Liver (tissue), 9 donors: ENCODE data around the gene SCLY. TPM values are rescaled to one million over a fixed set of nuclear protein-coding genes. Genes with fewer than 3 reads are reported as not detected.

Experiments used
- DNase-seq: peaks from one replicate; pipeline ENCODE4 v3.0.0-alpha.2; 2017; ENCODE audit warnings: low spot score
- H3K27ac ChIP-seq, 2 donors: one replicate each; pipeline ENCODE4 v1.7.0; 2013; ENCODE audit warnings: inconsistent platforms in 2 of 2, low read length in 2 of 2, control low read depth in 1 of 2, low read depth in 1 of 2, mild to moderate bottlenecking in 1 of 2
- H3K27me3 ChIP-seq, 4 donors: one replicate each; pipeline versions ENCODE4 v1.6.1 to v1.7.0; 2013; ENCODE audit warnings: low read length in 3 of 4, inconsistent platforms in 1 of 4, mild to moderate bottlenecking in 1 of 4, moderate library complexity in 1 of 4; ENCODE audit not compliant: control insufficient read depth in 4 of 4, insufficient read depth in 4 of 4
- H3K36me3 ChIP-seq, 4 donors: one replicate each; pipeline versions ENCODE4 v1.6.1 to v1.7.0; 2013; ENCODE audit warnings: low read length in 3 of 4, mild to moderate bottlenecking in 3 of 4, low read depth in 1 of 4, moderate library complexity in 1 of 4; ENCODE audit not compliant: control insufficient read depth in 4 of 4, insufficient read depth in 3 of 4
- H3K4me1 ChIP-seq, 4 donors: one replicate each; pipeline versions ENCODE4 v1.6.1 to v1.7.0; 2013; ENCODE audit warnings: low read length in 3 of 4, mild to moderate bottlenecking in 3 of 4, moderate library complexity in 1 of 4; ENCODE audit not compliant: control insufficient read depth in 4 of 4, insufficient read depth in 4 of 4
- H3K4me3 ChIP-seq, 3 donors: one replicate each; pipeline versions ENCODE4 v1.6.1 to v1.7.0; 2013; ENCODE audit warnings: low read length in 3 of 3, control low read depth in 1 of 3, low read depth in 1 of 3, mild to moderate bottlenecking in 1 of 3
- H3K9ac ChIP-seq, 2 donors: one replicate each; pipeline ENCODE4 v1.7.0; 2013; ENCODE audit warnings: low read length in 2 of 2, mild to moderate bottlenecking in 2 of 2, moderate library complexity in 2 of 2, control low read depth in 1 of 2, low read depth in 1 of 2
- H3K9me3 ChIP-seq, 4 donors: one replicate each; pipeline versions ENCODE4 v1.6.1 to v1.7.0; 2013; ENCODE audit warnings: low read length in 3 of 4; ENCODE audit not compliant: control insufficient read depth in 4 of 4
- EGR1 ChIP-seq, 2 donors: IDR thresholded peaks; 2 replicates each; pipeline ENCODE4 v1.6.1; 2016 to 2018; ENCODE audit warnings: antibody characterized with exemption in 2 of 2, low read depth in 2 of 2
- FOXA1 ChIP-seq: IDR thresholded peaks from 2 replicates; pipeline ENCODE4 v1.6.1; 2016; ENCODE audit warnings: antibody characterized with exemption
- FOXA2 ChIP-seq: IDR thresholded peaks from 2 replicates; pipeline ENCODE4 v1.6.1; 2016; ENCODE audit warnings: antibody characterized with exemption
- GABPA ChIP-seq, 2 donors: IDR thresholded peaks in 1 of 2; conservative IDR thresholded peaks in 1 of 2; 2 replicates each; pipeline ENCODE4 v1.6.1; 2016; ENCODE audit warnings: antibody characterized with exemption in 2 of 2, mild to moderate bottlenecking in 1 of 2, moderate library complexity in 1 of 2
- HNF4A ChIP-seq, 2 donors: conservative IDR thresholded peaks; 2 replicates each; pipeline ENCODE4 v1.6.1; 2016; ENCODE audit warnings: antibody characterized with exemption in 2 of 2, mild to moderate bottlenecking in 2 of 2
- HNF4G ChIP-seq: IDR thresholded peaks from 2 replicates; pipeline ENCODE4 v1.6.1; 2016; ENCODE audit warnings: antibody characterized with exemption
- JUND ChIP-seq, 2 donors: IDR thresholded peaks; 2 replicates each; pipeline ENCODE4 v1.6.1; 2016; ENCODE audit warnings: antibody characterized with exemption in 2 of 2
- NR2F2 ChIP-seq: IDR thresholded peaks from 2 replicates; pipeline ENCODE4 v1.6.1; 2016; ENCODE audit warnings: antibody characterized with exemption
- RAD21 ChIP-seq, 2 donors: IDR thresholded peaks; 2 replicates each; pipeline ENCODE4 v1.6.1; 2016; ENCODE audit warnings: antibody characterized with exemption in 2 of 2, mild to moderate bottlenecking in 2 of 2
- RXRA ChIP-seq, 2 donors: IDR thresholded peaks; 2 replicates each; pipeline ENCODE4 v1.6.1; 2017 to 2018; ENCODE audit warnings: antibody characterized with exemption in 2 of 2, mild to moderate bottlenecking in 1 of 2
- TAF1 ChIP-seq: conservative IDR thresholded peaks from 2 replicates; pipeline ENCODE4 v1.6.1; 2016; ENCODE audit warnings: antibody characterized with exemption, mild to moderate bottlenecking
- YY1 ChIP-seq: IDR thresholded peaks from 2 replicates; pipeline ENCODE4 v1.6.1; 2016; ENCODE audit warnings: antibody characterized with exemption, mild to moderate bottlenecking
- WGBS: extraction: QIAGEN DNeasy Blood & Tissue Kit; methylation state at CpG from one replicate; pipeline ENCODE4 v1.1.7; 2013; 5-methylcytosine and 5-hydroxymethylcytosine counted together
- polyA plus RNA-seq, 2 donors: library from polyadenylated mRNA; stranded (reverse) in 1 of 2; unstranded in 1 of 2; fragments of 200-250 nt in 1 of 2; fragments of >200 nt in 1 of 2; fragmentation: Nextera tagmentation in 1 of 2; extraction: Ambion mirVana in 1 of 2; gene quantifications; one replicate each; pipeline versions ENCODE4 v1.2.1 to v1.2.3, GENCODE V29; 2013 to 2015
- total RNA-seq, 2 donors: library from RNA; depleted of rRNA; stranded (reverse); fragments of >200 nt; gene quantifications; one replicate each; pipeline ENCODE4 v1.2.3, GENCODE V29; 2014
- TF ChIP-seq, protein P1 (sequence below): IDR thresholded peaks from 2 replicates; pipeline ENCODE4 v1.6.1; 2016; ENCODE audit warnings: antibody characterized with exemption, mild to moderate bottlenecking
- TF ChIP-seq, protein P2 (sequence below): IDR thresholded peaks from 2 replicates; pipeline ENCODE4 v1.6.1; 2016; ENCODE audit warnings: antibody characterized with exemption
- TF ChIP-seq, protein P3 (sequence below): IDR thresholded peaks from 2 replicates; pipeline ENCODE4 v1.6.1; 2016; ENCODE audit warnings: antibody characterized with exemption
- TF ChIP-seq, protein P4 (sequence below): fragments of 150-350 bp; IDR thresholded peaks from 2 replicates; pipeline ENCODE4 v1.5.1; 2017; ENCODE audit warnings: improper control_type of control experiment, low read depth, low read length; ENCODE audit not compliant: missing input control
- donor health status: healthy.
- donor health status: healthy.
- donor health status: healthy.
- donor health status: healthy.
- donor health status: healthy.

The SCLY gene
- total and polyA plus RNA-seq, 4 donors: 21.6 to 39.2 (median 25.0) TPM

DNA sequence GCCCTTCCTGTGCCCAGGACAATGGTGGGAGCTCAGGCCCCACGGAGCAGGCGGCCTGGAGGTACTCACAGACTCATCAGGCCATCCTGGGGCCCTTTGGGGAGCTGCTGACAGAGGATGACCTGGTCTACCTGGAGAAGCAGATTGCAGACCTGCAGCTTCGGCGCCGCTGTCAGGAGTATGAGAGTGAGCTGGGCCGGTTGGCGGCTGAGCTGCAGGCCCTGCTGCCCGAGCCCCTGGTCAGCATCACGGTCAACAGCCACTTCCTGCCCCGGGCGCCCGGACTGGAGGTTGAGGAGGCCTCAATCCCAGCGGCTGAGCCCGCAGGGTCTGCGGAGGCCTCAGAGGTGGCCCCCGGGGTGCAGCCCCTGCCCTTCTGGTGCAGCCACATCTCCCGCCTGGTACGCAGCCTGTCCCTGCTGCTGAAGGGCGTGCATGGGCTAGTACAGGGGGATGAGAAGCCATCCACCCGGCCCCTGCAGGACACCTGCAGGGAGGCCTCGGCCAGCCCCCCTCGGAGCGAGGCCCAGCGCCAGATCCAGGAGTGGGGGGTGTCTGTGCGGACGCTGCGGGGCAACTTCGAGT is 69.4 kb downstream of the SCLY start (continued):
- TF ChIP-seq, protein P1, sequence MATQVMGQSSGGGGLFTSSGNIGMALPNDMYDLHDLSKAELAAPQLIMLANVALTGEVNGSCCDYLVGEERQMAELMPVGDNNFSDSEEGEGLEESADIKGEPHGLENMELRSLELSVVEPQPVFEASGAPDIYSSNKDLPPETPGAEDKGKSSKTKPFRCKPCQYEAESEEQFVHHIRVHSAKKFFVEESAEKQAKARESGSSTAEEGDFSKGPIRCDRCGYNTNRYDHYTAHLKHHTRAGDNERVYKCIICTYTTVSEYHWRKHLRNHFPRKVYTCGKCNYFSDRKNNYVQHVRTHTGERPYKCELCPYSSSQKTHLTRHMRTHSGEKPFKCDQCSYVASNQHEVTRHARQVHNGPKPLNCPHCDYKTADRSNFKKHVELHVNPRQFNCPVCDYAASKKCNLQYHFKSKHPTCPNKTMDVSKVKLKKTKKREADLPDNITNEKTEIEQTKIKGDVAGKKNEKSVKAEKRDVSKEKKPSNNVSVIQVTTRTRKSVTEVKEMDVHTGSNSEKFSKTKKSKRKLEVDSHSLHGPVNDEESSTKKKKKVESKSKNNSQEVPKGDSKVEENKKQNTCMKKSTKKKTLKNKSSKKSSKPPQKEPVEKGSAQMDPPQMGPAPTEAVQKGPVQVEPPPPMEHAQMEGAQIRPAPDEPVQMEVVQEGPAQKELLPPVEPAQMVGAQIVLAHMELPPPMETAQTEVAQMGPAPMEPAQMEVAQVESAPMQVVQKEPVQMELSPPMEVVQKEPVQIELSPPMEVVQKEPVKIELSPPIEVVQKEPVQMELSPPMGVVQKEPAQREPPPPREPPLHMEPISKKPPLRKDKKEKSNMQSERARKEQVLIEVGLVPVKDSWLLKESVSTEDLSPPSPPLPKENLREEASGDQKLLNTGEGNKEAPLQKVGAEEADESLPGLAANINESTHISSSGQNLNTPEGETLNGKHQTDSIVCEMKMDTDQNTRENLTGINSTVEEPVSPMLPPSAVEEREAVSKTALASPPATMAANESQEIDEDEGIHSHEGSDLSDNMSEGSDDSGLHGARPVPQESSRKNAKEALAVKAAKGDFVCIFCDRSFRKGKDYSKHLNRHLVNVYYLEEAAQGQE: no peak
- no peak for TF ChIP-seq EGR1 (IDR thresholded peaks at IDR 0.05; ENCODE audit: low read depth in 2 of 2)

DNA sequence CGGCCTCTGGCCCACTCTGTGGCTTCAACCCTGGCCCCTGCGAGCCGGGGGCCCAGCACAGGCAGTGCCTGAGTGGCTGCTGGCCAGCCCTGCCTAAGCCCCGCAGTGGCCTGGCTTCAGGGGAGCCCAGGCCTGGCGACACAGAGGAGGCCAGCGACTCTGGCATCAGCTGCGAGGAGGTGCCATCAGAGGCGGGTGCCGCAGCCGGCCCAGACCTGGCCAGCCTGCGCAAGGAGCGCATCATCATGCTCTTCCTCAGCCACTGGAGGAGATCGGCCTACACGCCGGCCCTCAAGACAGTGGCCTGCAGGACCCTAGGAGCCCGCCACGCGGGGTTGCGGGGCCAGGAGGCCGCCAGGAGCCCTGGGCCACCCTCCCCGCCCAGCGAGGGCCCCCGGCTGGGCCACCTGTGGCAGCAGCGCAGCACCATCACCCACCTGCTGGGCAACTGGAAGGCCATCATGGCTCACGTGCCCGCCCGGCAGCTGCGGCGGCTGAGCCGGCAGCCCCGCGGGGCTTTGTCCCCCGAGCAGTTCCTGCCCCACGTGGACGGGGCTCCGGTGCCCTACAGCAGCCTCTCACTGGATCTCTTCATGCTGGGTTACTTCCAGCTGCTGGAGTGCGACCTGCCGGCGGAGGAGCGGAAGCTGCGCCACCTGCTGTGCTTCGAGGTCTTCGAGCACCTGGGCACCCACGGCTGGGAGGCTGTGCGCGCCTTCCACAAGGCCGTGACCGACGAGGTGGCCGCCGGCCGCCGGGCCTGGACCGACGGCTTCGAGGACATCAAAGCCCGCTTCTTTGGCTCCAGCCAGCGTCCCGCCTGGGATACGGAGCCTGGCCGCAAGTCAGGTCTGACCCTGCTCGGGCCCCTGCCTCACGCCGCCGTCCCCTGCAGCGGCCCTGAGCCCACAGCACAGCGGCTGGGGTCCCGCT is 70.2 kb downstream of the SCLY start:
- WGBS: 93% methylated on average over 68 of the region's 68 CpGs
- H3K36me3 ChIP-seq: no peaks in the 10 kb centered on the region
- H3K9ac ChIP-seq: no peak overlapping the region
- H3K27ac ChIP-seq: no peak overlapping the region
- no peaks in the 10 kb centered on the region for H3K27me3 ChIP-seq
- H3K4me1 ChIP-seq: no peaks in the 10 kb centered on the region
- DNase-seq: no peak
- no peak overlapping the region for H3K4me3 ChIP-seq
- TF ChIP-seq HNF4A (conservative IDR thresholded peaks at IDR 0.05) (no peak), EGR1 (IDR thresholded peaks at IDR 0.05; ENCODE audit: low read depth in 2 of 2) (no peak), RXRA (IDR thresholded peaks at IDR 0.05) (no peak)
- TF ChIP-seq, protein P2, sequence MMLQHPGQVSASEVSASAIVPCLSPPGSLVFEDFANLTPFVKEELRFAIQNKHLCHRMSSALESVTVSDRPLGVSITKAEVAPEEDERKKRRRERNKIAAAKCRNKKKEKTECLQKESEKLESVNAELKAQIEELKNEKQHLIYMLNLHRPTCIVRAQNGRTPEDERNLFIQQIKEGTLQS: no peak
- H3K9me3 ChIP-seq: no peaks in the 10 kb centered on the region

DNA sequence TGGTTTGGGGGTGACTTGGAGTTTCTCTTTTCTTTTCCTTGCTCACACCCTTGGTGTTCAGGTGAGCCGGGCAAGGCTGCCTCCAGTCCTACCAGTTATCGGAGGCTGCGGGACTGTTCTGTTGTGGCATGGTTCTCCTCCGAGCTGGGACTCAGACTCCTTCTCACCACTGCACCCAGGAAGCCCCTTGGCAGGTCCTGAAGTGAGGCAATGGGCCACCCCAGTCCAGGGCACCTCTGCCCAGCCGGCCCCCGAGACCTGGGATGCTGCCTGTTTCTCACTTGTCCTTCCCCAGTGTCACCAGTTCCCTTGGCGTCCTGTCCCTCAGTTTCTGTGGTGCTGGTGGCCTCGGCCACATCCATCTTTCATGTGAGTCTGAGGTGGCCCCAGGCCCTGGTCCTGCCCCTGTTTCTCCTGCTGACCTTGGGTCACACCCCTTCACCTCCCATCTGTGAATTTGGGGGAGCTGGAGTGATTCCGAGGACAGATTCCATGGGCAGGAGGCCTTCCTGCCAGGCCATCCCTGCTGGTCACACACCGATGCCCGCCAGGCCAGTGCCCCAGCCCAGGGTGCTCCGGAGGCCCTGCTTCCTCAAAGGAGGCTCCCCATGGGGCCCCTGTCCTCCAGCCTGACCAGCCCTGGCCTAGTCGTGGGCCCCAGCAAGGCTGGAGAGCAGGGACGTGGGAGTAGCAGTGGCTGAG is 71.1 kb downstream of the SCLY start:
- no peaks in the 10 kb centered on the region for H3K9me3 ChIP-seq
- no peaks in the 10 kb centered on the region for H3K36me3 ChIP-seq
- no peak overlapping the region for H3K9ac ChIP-seq
- DNase-seq: no peak
- H3K27ac ChIP-seq: no peak overlapping the region
- H3K4me3 ChIP-seq: no peak overlapping the region
- H3K27me3 ChIP-seq: no peaks in the 10 kb centered on the region
- 95% methylated on average over 14 of the region's 14 CpGs for WGBS
- H3K4me1 ChIP-seq: peaks cover 0 to 2% (median 1%) of the 10 kb centered on the region in 4 donors
- TF ChIP-seq, protein P3, sequence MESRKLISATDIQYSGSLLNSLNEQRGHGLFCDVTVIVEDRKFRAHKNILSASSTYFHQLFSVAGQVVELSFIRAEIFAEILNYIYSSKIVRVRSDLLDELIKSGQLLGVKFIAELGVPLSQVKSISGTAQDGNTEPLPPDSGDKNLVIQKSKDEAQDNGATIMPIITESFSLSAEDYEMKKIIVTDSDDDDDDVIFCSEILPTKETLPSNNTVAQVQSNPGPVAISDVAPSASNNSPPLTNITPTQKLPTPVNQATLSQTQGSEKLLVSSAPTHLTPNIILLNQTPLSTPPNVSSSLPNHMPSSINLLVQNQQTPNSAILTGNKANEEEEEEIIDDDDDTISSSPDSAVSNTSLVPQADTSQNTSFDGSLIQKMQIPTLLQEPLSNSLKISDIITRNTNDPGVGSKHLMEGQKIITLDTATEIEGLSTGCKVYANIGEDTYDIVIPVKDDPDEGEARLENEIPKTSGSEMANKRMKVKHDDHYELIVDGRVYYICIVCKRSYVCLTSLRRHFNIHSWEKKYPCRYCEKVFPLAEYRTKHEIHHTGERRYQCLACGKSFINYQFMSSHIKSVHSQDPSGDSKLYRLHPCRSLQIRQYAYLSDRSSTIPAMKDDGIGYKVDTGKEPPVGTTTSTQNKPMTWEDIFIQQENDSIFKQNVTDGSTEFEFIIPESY: no peak
- no peak for TF ChIP-seq FOXA1
- TF ChIP-seq, protein P2: no peak
- no peak for TF ChIP-seq JUND (IDR thresholded peaks at IDR 0.05)
- TF ChIP-seq TAF1: no peak
- TF ChIP-seq FOXA2: no peak
- TF ChIP-seq, protein P4, sequence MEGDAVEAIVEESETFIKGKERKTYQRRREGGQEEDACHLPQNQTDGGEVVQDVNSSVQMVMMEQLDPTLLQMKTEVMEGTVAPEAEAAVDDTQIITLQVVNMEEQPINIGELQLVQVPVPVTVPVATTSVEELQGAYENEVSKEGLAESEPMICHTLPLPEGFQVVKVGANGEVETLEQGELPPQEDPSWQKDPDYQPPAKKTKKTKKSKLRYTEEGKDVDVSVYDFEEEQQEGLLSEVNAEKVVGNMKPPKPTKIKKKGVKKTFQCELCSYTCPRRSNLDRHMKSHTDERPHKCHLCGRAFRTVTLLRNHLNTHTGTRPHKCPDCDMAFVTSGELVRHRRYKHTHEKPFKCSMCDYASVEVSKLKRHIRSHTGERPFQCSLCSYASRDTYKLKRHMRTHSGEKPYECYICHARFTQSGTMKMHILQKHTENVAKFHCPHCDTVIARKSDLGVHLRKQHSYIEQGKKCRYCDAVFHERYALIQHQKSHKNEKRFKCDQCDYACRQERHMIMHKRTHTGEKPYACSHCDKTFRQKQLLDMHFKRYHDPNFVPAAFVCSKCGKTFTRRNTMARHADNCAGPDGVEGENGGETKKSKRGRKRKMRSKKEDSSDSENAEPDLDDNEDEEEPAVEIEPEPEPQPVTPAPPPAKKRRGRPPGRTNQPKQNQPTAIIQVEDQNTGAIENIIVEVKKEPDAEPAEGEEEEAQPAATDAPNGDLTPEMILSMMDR: no peak
- TF ChIP-seq HNF4G: no peak
- no peak for TF ChIP-seq YY1
- no peak for TF ChIP-seq RAD21 (IDR thresholded peaks at IDR 0.05)
- TF ChIP-seq NR2F2: no peak
- TF ChIP-seq GABPA (IDR thresholded peaks at IDR 0.05 in 1 of 2, conservative IDR thresholded peaks at IDR 0.05 in 1 of 2): no peak
- TF ChIP-seq HNF4A (conservative IDR thresholded peaks at IDR 0.05): no peak
